NOMO-1 treated with DMSO at 0.1 percent for 48 hours (cell line): ENCODE data around the gene GMPR.
"Not testable (repeated sequence)": the region's sequence is repeated elsewhere in the genome, so short reads cannot be mapped to it uniquely, and the experiment has no call there.

Experiments
- DNase-seq: peaks from one replicate; lab custom pipeline; 2025; ENCODE audit not compliant: unreplicated experiment; lab: John Stamatoyannopoulos, UW

GMPR gene

GRCh38 chr6:16244869-16245451 lies 6.6 kb downstream of the GMPR start:
- no peak for DNase-seq

GRCh38 chr6:16248271-16248853 lies 10.0 kb downstream of the GMPR start:
- DNase-seq, result no peak

DNA sequence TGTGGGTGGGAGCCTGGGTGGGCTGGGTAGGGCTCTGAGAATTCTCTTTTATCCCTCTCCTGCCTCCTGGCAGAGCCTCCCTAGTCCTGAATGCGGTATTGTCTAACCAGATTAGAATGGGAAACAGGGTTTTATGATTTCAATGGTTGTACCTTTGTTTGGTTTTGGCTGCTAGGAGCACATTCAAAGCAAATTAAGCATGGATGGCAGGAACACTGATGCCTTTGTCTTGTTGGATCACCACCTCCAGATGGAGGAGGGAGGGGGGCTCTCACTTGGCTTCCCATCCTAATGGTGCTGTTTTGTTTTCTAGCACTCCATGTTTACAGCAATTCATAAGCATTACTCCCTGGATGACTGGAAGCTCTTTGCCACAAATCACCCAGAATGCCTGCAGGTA lies 11.6 kb downstream of the GMPR start:
- DNase-seq, result no peak

GRCh38 chr6:16251706-16252105 lies 13.3 kb downstream of the GMPR start:
- DNase-seq, result no peak

- no peak for DNase-seq
Measured at GRCh38 chr6:16252686-16253299, 14.4 kb downstream of the GMPR start.

DNA sequence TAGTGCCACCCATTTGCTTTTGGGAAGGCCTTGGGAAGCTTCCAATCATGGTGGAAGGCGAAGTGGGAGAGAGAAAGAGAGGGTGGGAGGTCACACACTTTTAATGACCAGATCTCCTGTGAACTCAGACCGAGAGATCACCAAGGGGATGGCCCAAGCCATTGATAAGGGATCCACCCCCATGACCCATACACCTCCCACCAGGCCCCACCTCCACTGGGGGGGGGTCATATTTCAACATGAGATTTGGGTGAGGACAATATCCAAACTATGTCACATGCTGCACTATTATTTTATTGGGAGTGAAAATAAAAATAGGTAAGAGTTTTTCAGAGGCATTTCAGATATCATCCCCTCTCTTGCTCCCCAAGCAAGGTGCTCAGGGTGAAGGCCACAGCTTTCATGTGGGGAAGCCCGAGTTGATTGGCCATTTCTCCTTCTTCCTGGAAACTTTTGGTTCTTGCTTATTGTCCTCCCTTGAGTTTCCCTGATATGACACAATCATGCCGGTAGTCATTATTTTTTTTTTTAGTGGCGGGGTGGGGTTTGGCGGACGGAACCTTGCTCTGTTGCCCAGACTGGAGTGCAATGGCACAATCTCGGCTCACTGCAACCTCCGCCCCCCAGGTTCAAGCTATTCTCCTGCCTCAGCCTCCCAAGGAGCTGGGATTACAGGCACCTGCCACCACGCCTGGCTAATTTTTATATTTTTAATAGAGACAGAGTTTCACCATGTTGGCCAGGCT lies 15.2 kb downstream of the GMPR start:
- no peak for DNase-seq

DNA sequence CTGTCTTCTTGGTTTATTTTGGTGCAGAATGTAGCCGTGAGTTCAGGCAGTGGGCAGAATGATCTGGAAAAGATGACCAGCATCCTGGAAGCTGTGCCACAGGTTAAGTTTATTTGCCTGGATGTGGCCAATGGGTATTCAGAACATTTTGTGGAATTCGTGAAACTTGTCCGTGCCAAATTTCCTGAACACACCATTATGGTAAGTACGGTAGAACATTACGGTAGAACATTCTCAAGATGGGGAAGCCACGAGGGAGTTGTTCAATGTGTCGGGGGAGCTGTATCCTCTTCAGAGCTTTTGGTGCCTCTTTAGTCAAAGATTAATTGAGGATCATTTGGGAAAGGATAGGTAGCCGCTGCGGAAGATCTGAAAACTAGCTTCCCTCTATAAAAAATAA lies 16.1 kb downstream of the GMPR start:
- no peak for DNase-seq

DNA sequence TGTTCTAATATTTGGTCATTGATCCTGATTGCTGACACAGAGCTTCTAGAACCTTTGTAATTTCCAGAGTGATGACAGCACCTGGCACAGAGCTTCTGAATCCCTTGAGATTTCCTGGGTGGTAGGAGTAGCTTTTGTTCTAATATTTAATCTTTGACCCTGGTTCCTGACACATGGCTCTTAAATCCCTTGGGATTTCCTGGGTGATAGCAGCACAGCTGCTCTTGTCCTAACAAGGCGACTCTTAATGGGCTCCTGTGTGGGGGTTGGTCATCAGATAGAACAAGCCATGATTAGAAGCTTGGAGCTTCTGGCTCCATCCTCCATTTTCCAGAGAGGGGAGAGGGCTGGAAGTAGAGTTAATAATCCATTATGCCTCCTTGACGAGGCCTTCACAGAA lies 18.4 kb downstream of the GMPR start:
- DNase-seq, result no peak

DNA sequence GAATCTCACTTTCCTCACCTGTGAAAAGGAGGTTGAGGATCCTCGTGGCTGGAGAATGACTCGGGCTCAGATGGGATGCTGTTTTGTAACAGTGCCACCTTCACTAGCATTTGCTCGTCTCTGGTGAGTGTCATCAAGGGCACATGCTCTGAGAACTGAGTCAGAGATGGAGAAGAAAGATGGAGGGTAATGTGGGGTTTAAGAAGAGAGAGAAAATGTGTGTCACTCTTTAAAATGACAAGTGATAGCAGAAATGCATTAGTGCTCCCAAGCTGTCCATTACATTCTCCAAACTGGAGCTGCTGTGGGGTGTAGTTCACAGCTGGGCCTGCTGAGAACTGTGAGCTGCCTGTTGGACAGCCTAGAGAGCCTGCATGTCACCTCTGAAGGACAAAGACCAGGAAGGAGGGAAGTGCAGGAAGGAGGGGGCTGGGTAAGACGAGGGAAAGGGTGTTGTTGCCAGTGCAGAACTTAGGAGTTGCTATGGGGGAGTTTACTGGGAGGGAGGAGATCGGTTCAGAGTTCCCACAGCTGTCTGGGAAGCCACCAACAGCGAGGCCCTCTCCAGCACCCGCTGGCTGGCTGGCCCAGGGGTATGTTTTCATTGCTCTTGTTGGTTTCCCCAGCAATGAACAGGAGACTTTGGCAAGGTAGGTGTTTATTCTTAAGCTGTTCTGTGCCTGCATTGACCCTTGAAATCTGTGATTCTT lies 19.8 kb downstream of the GMPR start:
- DNase-seq, result no peak

- DNase-seq, result no peak
Measured at GRCh38 chr6:16258709-16259075, 20.3 kb downstream of the GMPR start.

- DNase-seq, result not testable (repeated sequence)
Measured at GRCh38 chr6:16259604-16260003, 21.2 kb downstream of the GMPR start.

GRCh38 chr6:16260602-16261001 lies 22.2 kb downstream of the GMPR start:
- DNase-seq, result not testable (repeated sequence)

DNA sequence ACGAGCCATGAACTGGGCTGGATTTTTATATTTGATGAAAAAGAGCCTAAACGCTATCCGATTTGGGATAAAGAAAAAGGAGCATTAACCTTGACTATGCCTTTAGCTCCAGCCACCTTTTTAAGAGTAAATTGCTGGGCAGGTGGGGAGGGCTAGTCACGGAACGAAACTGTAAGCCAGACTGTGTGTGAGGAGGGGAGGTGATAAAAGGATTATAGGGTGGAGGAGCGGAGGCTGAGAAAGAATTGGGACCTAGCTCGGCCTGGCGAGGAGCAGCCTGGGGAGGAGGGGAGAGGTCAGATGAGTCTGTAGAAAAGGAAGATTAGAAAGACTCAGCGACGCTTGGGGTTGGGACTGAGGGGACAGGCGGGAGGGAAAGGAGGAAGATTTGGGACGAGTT lies 24.4 kb downstream of the GMPR start:
- DNase-seq, result not testable (repeated sequence)

GRCh38 chr6:16263464-16264099 lies 25.2 kb downstream of the GMPR start:
- not testable (repeated sequence) for DNase-seq

DNA sequence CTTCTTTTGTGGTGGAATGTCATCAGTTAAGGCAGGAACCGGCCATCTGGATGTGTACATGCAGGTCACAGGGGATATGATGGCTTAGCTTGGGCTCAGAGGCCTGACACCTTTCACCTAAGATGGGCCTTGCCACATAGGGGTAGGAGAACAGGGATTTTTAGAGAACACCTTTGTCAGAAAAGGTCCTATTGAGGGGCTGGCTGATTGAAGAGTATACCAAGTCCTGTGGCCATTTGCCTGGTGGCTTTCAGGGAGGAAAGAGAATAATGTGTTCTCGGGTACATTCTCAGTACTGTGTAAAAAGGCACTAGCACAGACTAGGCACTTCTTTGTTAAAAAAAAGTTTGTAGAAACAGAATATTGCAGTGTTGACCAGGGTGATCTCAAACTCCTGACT lies 26.4 kb downstream of the GMPR start:
- no peak for DNase-seq

GRCh38 chr6:16265351-16266341 lies 27.3 kb downstream of the GMPR start:
- DNase-seq, result no peak

- DNase-seq, result no peak
Measured at GRCh38 chr6:16267428-16268263, 29.3 kb downstream of the GMPR start.

DNA sequence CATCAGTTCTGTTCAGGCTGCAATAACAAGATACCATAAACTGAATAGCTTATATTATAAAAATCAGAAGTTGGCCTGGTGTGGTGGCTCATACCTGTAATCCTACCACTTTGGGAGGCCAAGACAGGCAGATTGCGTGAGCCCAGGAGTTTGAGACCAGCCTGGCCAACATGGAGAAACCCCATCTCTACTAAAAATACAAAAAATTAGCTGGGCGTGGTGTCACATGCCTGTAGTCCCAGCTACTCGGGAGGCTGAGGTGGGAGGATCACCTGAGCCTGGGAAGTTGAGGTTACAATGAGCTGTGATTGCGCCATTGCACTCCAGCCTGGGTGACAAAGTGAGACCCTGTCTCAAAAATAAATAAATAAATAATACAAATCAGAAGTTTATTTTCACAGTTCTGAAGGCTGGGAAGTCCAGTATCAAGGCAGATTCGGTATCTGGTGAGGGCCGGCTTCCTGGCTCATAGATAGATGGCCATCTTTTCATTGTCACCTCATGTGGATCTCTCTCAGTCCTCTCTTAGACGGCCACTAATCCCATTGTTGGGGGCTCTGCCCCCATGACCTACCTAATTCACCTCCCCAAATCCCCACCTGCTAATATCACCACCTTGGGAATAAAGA lies 31.2 kb downstream of the GMPR start:
- not testable (repeated sequence) for DNase-seq
